GM19468 (cell line): ENCODE data around the gene CATSPER1.

Experiments used
- ATAC-seq: cut with Tn5 transposase; IDR thresholded peaks from one replicate; pipeline ENCODE4 v1.9.1; 2021; ENCODE audit warnings: mild to moderate bottlenecking, moderate library complexity, moderate number of reproducible peaks; ENCODE audit not compliant: unreplicated experiment; ENCODE audit errors: extremely low read depth

The CATSPER1 gene

DNA sequence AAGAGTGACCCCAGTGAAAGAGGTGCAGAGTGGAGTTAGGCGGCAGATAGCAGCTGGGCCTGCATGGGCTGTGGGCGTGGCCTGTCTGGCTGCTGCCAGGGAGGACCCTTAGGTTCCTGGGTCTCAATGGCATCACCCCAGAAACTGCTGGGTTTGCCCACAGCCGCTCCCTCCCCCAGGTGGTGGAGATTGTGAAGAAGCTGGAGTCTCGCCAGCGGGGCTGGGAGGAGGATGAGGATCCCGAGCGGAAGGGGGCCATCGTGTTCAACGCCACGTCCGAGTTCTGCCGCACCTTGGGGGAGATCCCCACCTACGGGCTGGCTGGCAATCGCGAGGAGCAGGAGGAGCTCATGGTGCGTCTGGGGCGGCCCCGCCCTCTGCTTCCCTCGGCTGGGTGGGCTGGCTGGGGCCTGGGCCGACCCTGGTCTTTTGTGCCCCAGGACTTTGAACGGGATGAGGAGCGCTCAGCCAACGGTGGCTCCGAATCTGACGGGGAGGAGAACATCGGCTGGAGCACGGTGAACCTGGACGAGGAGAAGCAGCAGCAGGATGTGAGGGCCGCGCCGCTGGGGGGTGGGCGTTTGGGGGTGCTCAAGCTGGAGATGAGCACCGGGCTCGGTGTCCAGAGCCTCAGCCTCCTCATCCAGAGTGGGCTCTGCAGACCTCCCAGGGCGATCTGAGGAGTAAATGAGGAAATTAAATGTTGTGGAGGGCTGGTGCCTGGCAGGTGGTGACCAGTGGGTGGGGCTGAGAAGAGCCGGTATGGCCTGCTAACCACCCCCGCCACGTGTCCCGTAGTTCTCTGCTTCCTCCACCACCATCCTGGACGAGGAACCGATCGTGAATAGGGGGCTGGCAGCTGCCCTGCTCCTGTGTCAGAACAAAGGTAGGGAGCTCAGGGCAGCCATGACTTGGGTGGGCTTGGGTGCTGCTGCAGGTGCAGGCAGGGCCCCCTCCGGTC, 49.8 kb downstream of the CATSPER1 start:
- ATAC-seq = no peak

- ATAC-seq = no peak
Observed at GRCh38 chr11:65975771-65976170, 50.5 kb downstream of the CATSPER1 start.

DNA sequence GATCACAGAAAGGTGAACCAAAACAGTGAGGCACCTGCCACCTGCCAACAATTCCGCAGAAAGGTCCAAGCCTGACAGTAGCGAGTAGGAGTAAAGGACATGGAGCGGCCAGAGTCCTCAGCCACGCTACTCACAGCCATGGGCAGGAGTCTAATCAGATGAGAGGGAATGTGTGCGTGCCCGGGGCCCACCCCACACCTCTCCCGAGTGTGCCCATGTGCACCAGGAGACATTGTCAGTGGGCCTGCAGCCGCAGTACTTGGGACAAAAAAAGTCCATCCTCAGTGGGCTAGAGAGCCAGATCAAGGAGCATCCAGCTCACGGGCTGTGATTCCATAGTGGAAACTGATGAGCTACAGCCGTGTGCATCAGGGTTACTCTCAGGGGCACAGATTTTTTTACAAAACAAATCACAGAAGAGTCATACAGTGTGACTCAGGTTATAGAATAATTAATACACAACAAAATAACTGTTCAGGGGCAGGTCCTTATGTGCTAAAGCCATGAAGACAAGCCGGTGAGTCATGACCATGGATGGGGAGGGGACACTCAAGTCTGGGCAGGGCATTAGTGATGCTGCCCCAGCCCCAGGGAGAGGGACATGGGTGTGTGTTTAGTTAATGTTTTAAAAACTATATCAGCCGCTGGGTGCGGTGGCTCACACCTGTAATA, 52.7 kb downstream of the CATSPER1 start:
- ATAC-seq = no peak

GRCh38 chr11:65972116-65972515, 54.2 kb downstream of the CATSPER1 start:
- no peak for ATAC-seq

DNA sequence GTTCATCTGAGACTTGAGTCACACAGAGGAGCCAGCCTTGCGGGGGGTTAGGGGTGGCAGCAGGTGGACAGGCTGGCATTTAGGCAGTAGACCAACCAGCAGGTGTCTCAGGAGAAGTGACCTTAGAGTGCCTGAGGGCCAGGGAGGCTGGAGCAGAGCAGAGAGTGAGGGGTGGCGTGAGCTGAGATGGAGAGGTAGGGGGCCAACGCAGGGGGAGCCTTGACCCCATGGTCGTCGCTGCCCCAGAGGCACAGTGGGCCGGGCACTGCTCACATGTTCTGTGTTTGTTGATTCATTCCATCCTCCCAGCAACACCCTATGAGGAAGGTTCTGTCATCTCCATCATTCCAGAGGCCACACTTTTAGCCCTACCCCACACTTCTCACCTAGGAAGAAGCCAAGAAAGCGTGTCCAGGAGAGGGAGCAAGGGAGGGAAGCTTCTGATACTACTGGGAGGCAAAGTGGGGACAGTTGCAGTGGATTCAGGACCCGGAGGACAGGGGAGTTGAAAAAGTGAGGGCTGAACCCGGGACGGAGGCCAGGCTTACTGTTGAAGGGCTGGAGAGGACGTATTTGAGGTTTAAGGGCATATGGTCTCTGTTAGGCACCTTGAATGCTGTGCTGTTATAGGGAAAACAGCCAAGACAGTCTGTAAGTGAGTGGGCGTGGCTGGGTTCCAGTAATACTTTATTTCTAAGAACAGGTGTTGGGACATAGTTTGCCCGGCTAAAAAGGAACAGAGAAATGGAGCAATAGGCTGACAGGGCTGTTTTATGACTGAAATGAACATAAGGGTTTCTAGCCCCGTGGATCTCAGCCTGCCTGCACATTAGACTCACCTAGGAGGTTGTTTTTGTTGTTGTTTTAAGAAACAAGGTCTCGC, 57.4 kb downstream of the CATSPER1 start:
- ATAC-seq = no peak

- no peak for ATAC-seq
Observed at GRCh38 chr11:65967329-65967934, 58.8 kb downstream of the CATSPER1 start.
